ENCODE data around the gene NPAS1.
"Not testable (repeated sequence)": the region's sequence is repeated elsewhere in the genome, so short reads cannot be mapped to it uniquely, and the experiment has no call there.

Gene NPAS1

DNA sequence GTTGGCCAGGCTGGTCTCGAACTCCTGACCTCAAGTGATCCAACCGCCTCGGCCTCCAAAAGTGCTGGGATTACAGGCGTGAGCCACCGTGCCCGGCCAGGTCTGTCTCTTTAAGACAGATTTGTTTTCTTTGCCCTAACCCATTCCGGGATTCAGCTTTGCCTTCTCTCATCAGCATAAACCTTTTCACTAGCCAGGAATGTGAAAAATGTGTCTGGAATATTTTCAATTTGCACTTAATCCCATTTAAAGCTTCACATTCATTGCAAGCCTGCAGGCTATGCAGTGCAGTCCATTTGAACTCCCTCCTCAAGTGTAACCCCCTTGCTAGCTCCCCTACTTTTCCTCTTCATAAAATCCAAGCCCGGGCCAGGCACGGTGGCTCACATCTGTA, 29.7 kb downstream of the NPAS1 start:
- peak; percentile 97 for DNase-seq (ENCODE audit: low read depth)
- no peak overlapping the region for H3K4me3 ChIP-seq (ENCODE audit: low read length)
- TF ChIP-seq, protein P1, sequence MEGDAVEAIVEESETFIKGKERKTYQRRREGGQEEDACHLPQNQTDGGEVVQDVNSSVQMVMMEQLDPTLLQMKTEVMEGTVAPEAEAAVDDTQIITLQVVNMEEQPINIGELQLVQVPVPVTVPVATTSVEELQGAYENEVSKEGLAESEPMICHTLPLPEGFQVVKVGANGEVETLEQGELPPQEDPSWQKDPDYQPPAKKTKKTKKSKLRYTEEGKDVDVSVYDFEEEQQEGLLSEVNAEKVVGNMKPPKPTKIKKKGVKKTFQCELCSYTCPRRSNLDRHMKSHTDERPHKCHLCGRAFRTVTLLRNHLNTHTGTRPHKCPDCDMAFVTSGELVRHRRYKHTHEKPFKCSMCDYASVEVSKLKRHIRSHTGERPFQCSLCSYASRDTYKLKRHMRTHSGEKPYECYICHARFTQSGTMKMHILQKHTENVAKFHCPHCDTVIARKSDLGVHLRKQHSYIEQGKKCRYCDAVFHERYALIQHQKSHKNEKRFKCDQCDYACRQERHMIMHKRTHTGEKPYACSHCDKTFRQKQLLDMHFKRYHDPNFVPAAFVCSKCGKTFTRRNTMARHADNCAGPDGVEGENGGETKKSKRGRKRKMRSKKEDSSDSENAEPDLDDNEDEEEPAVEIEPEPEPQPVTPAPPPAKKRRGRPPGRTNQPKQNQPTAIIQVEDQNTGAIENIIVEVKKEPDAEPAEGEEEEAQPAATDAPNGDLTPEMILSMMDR (conservative IDR thresholded peaks at IDR 0.05; ENCODE audit: low read depth, low read length) = no peak

DNA sequence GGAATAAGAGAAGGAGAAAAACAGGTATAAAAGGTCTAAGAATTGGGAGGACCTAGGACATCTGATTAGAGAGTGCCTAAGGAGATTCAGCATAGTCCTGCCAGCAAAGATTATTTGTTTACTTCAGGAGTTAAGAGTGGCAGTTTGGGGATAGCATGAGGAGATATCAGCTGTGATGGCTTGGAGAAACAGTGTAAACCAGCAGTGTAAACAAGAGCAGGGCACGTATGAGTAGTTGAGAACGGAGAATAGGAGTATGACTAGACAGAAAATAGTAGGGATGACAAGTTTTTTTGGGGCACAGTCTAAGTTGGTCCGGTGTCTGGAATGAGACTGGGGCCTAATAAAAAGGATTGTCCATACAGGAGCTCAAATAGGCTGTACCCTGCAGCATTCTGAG, 30.9 kb downstream of the NPAS1 start:
- DNase-seq (ENCODE audit: low read depth); H3K4me3 ChIP-seq (ENCODE audit: low read length): not testable (repeated sequence)

GRCh38 chr19:47056411-47056810, 36.8 kb downstream of the NPAS1 start:
- H3K4me3 ChIP-seq (ENCODE audit: low read length) = no peak overlapping the region
- no peak for DNase-seq (ENCODE audit: low read depth)
- TF ChIP-seq, protein P1 (conservative IDR thresholded peaks at IDR 0.05; ENCODE audit: low read depth, low read length) = no peak

DNA sequence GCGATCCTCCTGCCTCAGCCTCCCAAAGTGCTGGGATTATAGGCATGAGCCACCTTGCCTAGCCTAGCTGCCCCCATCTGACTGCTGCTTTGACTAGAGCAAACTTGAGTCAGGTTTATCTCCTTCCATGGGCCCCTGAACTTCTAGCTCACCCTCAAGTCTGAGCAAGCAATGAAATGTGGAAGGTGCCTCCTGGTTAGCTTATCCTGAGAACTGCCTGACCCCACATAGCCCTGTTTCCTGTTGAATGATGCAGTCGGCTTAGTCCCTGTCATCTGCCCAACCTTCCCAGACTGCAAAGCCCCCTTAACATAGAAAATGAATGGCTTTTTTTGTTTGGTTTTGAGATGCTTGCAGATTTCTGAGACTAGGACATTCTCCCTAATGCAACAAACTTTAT, 37.7 kb downstream of the NPAS1 start:
- TF ChIP-seq, protein P1 (conservative IDR thresholded peaks at IDR 0.05; ENCODE audit: low read depth, low read length) = no peak
- H3K4me3 ChIP-seq (ENCODE audit: low read length) = no peak overlapping the region
- DNase-seq (ENCODE audit: low read depth) = no peak

DNA sequence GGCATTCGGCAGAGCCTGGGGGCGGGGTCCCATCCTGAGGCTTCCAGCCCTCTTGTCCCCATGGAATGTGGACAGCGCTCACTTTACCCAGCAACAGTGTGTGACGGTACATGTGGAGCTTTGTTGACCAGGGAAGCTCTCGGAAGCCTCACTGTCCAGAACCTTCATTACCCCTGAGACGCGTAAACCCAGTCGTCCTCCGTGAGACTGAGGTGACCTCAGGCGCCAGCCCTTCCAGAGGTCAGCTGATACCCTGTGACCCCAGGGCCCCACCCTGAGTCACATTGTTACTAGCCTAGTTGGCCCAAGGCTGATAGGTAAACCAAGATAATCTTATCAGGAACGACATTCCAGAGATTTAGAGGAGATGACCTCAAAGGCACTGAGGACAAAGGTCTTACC, 39.0 kb downstream of the NPAS1 start:
- TF ChIP-seq, protein P1 (conservative IDR thresholded peaks at IDR 0.05; ENCODE audit: low read depth, low read length) = no peak
- no peak overlapping the region for H3K4me3 ChIP-seq (ENCODE audit: low read length)
- no peak for DNase-seq (ENCODE audit: low read depth)

DNA sequence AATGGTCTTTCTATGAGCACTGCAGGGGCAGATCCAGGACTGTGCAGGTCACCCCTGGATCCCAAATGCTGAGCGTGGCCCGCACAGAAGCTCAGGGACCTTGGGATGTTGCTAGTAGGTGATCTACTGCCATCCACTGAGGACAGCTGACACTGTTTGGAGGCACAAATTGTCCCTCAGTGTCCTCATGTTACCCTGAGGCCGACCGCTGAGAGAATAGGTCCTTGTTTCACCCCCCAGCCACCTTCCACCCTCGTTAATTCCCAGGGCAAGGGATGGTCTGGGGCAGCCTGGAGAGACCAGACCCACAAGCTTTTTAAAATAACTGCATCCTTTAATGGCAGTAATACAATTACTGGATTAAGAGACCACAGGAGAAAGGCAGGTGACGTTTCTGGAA, 44.2 kb downstream of the NPAS1 start:
- TF ChIP-seq, protein P1 (conservative IDR thresholded peaks at IDR 0.05; ENCODE audit: low read depth, low read length) = no peak
- no peak for DNase-seq (ENCODE audit: low read depth)
- no peak overlapping the region for H3K4me3 ChIP-seq (ENCODE audit: low read length)

GRCh38 chr19:47065242-47065641, 45.6 kb downstream of the NPAS1 start:
- TF ChIP-seq, protein P1 (conservative IDR thresholded peaks at IDR 0.05; ENCODE audit: low read depth, low read length) = no peak
- no peak for DNase-seq (ENCODE audit: low read depth)
- H3K4me3 ChIP-seq (ENCODE audit: low read length) = no peak overlapping the region
